T-helper 2 cell treated with Interferon-gamma antibody and Interleukin-4, amounts not matched to agents 5 μg/mL and 100 μg/mL, for 36 hours (primary cell): ENCODE measurements around the gene NCL.

Experiments used
- DNase-seq: peaks from one replicate; pipeline ENCODE4 v3.0.0; 2021; ENCODE audit warnings: low spot score
- H3K27ac Mint-ChIP-seq: one replicate; pipeline ENCODE4 v1.8.0; 2021; ENCODE audit warnings: mild to moderate bottlenecking, mixed read lengths
- H3K27me3 Mint-ChIP-seq: one replicate; pipeline ENCODE4 v1.8.0; 2021; ENCODE audit warnings: low read depth, mixed read lengths
- H3K36me3 Mint-ChIP-seq: one replicate; pipeline ENCODE4 v1.8.0; 2021; ENCODE audit warnings: low read depth, mixed read lengths
- H3K4me1 Mint-ChIP-seq: one replicate; pipeline ENCODE4 v1.8.0; 2021; ENCODE audit warnings: low read depth, mixed read lengths
- H3K4me3 Mint-ChIP-seq: one replicate; pipeline ENCODE4 v1.8.0; 2022; ENCODE audit warnings: mild to moderate bottlenecking, moderate library complexity, mixed read lengths
- H3K9me3 Mint-ChIP-seq: one replicate; pipeline ENCODE4 v1.8.0; 2021; ENCODE audit warnings: mixed read lengths

NCL gene

DNA sequence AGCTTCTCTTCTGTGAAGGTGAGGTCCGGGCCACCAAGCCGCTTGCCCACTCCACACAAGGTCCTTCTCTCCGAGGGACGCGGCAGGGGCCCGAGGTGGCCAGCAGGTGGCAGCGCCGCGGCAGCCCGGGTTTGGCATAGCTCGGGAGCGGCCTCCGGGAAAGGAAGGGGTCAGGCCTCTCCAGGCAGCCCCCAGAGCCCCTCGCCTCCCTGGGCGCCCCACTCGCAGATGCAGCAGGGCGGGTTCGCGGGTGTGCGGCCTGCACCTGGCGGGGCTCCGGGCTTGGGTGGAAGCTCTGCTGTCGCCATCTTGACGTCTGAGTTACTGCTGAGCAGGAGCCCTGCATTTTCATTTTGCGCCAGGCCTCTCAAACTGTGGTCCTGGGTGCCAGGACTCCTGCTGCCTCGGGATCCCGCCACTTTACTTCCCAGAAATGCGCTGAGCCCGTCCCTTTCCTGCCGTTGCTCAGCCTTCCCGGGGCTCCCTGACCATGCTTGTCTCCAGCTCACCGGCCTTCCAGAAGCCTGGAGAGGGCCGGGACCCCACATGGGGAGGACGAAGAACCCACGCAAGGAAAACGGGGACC is 18.6 kb upstream of the NCL start:
- peak overlapping the region; percentile 68 for H3K4me3 Mint-ChIP-seq
- peaks cover under 1% of the 10 kb centered on the region for H3K27me3 Mint-ChIP-seq
- no peaks in the 10 kb centered on the region for H3K9me3 Mint-ChIP-seq
- peaks cover 17% of the 10 kb centered on the region for H3K4me1 Mint-ChIP-seq
- peak overlapping the region; percentile 90 for H3K27ac Mint-ChIP-seq
- H3K36me3 Mint-ChIP-seq: no peaks in the 10 kb centered on the region
- DNase-seq: peak; percentile 69

DNA sequence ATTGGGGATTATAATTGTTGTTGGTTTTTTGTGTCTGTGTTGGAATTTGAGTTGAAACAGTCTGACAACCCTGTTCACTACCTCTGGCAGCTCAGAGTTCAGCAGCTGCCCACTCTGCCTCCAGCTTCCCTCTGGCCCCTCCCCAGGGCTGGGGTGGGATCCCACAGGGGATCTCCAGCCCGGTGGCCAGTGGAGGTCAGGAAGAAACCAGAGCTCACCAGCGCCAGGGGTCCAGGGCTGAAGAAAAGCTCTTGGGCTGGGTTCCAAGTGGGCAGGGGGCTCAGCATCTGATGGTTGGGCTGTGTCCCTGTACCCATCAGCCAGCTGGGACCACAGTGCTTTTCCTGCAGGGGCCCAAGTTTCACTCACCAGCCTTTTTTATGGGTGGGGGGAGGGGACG is 16.5 kb upstream of the NCL start:
- peaks cover 11% of the 10 kb centered on the region for H3K4me1 Mint-ChIP-seq
- no peak overlapping the region for H3K4me3 Mint-ChIP-seq
- no peak for DNase-seq
- peaks cover 5% of the 10 kb centered on the region for H3K27me3 Mint-ChIP-seq
- H3K36me3 Mint-ChIP-seq: no peaks in the 10 kb centered on the region
- no peaks in the 10 kb centered on the region for H3K9me3 Mint-ChIP-seq
- H3K27ac Mint-ChIP-seq: no peak overlapping the region

DNA sequence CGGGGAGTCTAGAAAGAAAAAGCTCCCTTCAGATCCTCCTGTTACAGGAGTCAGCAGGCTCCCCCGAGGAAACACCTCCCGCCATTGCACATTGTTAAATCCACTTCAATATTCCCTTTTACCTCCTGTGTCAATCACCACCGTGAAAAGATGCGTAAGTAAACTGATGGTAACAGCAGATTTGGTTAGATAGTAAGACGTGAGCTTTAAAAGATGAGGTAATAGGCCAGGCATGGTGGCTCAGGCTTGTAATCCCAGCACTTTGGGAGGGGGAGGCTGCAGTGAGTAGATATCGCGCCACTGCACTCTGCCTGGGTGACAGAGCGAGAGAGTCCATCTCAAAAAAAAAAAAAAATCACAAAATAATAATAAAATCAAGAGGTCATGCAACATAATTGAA is 15.2 kb upstream of the NCL start:
- DNase-seq: no peak
- Mint-ChIP-seq H3K27ac (no peak overlapping the region), H3K9me3 (no peaks in the 10 kb centered on the region), H3K27me3 (peaks cover 5% of the 10 kb centered on the region), H3K36me3 (no peaks in the 10 kb centered on the region), H3K4me3 (no peak overlapping the region), H3K4me1 (peaks cover 13% of the 10 kb centered on the region)

DNA sequence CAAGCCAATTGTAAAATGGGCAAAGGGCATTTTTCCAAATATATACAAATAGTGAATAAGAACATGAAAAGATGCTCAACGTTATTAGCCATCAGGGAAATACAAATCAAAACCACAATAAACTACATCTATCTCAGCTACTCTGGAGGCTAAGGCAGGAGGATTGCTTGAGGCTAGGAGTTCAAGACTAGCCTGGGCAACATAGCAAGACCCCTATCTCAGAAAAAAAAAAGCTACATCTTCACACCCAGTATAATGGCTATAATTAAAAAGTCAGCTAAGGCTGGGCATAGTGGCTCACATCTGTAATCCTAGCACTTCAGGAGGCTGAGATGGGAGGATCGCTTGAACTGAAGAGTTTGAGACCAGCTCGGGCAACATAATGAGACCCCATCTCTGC is 12.6 kb upstream of the NCL start:
- Mint-ChIP-seq H3K27ac (no peak overlapping the region), H3K4me3 (no peak overlapping the region), H3K9me3 (no peaks in the 10 kb centered on the region), H3K4me1 (peaks cover 7% of the 10 kb centered on the region), H3K36me3 (no peaks in the 10 kb centered on the region), H3K27me3 (peaks cover 9% of the 10 kb centered on the region)
- no peak for DNase-seq

DNA sequence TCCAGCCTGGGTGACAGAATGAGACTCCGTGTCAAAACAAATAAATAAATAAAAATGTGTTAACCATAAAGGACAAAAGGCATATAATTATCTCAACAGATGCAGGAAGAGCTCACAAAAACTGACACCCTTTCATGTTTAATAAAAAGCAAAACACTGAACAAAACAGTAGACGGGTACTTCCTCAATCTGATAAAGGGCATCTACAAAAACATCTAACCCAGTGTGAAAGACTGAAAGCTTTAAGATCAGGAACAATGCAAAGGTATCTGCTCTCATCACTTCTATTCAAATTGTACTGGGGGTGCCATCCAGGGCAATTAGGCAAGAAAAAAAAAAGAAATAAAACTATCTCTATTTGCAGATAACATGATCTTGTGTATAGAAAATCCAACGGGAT is 11.7 kb upstream of the NCL start:
- no peak overlapping the region for H3K27ac Mint-ChIP-seq
- H3K4me1 Mint-ChIP-seq: peaks cover 7% of the 10 kb centered on the region
- H3K27me3 Mint-ChIP-seq: peaks cover 9% of the 10 kb centered on the region
- no peaks in the 10 kb centered on the region for H3K36me3 Mint-ChIP-seq
- H3K4me3 Mint-ChIP-seq: no peak overlapping the region
- no peaks in the 10 kb centered on the region for H3K9me3 Mint-ChIP-seq
- no peak for DNase-seq

DNA sequence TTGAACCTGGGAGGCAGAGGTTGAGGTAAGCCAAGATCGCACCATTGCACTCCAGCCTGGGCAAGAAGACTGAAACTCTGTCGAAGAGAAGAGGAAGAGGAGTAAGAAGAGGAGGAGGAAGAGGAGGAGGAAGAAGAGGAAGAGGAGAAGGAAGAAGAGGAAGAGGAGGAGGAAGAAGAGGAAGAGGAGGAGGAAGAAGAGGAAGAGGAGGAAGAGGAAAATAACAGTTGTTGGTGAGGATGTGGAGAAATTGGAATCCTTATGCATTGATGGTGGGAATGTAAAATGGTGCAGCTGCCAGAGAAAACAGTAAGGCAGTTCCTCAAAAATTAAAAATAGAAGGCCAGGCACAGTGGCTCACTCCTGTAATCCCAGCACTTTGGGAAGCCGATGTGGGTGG is 8.5 kb upstream of the NCL start:
- Mint-ChIP-seq H3K36me3 (no peaks in the 10 kb centered on the region), H3K4me1 (peaks cover 13% of the 10 kb centered on the region), H3K9me3 (no peaks in the 10 kb centered on the region), H3K27ac (no peak overlapping the region), H3K4me3 (no peak overlapping the region), H3K27me3 (peaks cover 10% of the 10 kb centered on the region)
- DNase-seq: no peak

DNA sequence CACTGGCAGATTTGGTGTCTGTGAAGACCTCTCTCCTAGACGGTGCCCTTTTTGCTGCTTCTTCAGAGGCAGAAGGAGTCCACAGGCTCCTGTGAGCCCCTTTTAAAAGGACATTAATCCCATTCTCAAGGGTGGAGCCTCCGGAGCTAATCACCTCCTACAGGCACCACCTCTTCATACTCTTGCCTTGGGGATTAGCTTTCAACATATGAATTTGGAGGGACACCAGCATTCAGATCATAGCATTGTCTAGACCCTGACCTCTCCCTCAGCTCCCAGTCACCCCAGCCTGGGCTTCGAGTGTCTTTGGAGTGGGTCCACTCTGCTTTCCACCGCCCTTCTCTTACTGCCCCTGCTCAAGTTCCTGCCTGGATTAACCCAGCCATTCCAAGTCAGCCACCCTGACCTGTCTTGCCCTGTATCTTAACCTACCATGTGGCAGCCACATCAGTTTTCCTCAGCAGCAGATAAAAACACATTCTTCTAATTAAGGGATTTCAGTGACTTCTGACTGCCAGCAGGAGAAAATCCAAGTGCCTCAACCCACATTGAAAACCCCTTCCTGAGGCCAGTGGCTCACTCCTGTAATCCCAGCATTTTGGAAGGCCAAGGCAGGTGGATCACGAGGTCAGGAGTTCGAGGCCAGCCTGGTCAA is 6.1 kb upstream of the NCL start:
- no peak for DNase-seq
- H3K27ac Mint-ChIP-seq: no peak overlapping the region

DNA sequence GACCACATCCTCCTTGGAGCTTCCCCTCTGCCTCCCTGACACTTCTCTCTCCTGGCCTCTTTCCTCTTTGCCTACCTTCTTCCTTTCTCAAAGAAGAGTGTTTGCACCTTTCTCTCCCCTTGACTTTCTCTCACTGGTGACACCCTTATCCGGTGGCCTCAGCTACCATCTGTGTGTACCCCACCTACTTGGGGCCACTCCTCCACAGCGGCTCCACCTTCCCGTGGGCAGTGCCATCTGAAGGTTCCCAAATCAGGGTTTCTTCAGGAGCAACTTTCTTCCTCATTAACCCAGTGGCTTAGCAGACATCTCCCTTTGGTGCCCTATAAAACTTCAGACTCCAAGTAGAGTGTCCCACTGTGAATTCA is 5.3 kb upstream of the NCL start:
- Mint-ChIP-seq H3K9me3 (no peaks in the 10 kb centered on the region), H3K27ac (no peak overlapping the region), H3K36me3 (no peaks in the 10 kb centered on the region), H3K4me1 (peaks cover 9% of the 10 kb centered on the region), H3K4me3 (no peak overlapping the region), H3K27me3 (peaks cover 7% of the 10 kb centered on the region)
- no peak for DNase-seq

More for the DNA sequence above, 6.1 kb upstream of the NCL start:
- H3K27me3 Mint-ChIP-seq: peaks cover 7% of the 10 kb centered on the region
- H3K4me3 Mint-ChIP-seq: no peak overlapping the region
- no peaks in the 10 kb centered on the region for H3K9me3 Mint-ChIP-seq
- H3K4me1 Mint-ChIP-seq: peaks cover 7% of the 10 kb centered on the region
- H3K36me3 Mint-ChIP-seq: no peaks in the 10 kb centered on the region

DNA sequence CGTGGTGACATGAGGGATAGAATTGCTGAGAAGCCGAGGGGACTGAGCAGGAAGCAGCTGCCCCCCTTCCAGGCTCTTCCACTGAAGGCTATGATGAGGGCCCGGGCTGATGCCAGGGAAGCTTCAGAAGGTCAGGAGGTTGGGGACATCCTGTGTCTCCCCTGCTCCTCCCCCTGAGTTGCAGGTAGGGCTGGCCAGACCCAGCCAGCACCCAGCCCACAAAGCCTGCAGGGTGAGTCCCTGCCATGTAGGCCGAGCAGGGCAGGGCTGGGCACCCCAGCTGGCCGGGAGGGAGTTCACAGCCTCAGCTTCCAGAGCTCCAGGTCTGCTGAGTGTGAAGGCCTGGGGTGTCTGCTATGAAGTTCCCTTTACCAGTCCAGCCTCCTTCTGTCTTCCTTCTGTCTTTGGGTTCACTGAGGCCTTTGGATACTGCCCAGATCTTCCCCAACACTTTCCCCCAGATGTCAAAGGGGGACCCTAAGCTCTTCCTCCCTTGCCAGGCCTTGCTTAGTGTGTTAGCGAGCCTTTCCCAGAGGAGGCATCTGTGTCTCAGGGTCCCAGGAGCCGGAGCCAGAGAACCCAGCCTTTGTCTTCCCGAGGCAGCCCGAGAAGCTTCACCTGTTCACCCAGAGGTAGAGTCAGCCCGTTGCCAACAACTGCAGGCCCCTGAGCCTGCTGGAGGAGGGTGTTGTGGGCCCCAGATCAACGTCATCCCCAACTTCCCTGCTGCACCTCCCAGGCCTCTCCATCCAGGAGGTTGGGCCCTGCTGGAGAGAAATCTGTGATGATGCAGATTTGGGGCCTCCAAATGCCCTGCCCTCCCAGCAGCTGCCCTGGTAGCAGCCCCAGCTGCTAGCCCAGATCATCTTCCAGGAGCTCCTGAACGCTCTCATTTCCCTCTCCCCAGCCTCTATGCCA is 3.6 kb upstream of the NCL start:
- no peak overlapping the region for H3K27ac Mint-ChIP-seq

DNA sequence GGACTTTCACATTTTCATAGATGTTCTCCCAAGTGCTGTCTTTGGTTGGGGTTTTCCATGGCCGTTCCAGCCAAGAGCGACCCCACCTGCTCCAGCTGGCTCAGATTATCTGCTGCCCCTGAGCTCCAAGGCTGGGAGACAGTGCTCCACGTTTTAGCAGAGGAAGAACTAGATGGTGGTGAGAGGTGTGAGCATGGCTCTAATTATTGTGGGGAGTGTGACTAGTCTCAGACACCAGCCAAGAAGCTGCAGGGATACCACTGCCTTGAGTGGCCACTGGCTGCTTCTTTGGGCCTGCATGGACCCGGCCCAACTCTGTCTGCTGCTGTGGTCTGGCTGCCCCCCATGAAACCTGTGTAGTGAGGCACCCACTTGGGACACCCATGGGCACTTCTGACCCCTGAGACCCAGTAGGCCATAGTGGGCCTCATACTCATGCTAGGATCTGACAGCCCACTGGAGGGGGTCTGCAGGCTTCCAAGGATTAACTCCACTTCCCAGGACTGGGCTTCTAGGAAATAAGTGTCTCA is 2.8 kb upstream of the NCL start:
- no peak for DNase-seq
- Mint-ChIP-seq H3K36me3 (peaks cover 18% of the 10 kb centered on the region), H3K27me3 (peaks cover 3% of the 10 kb centered on the region), H3K4me1 (peaks cover 24% of the 10 kb centered on the region), H3K4me3 (no peak overlapping the region), H3K27ac (no peak overlapping the region), H3K9me3 (no peaks in the 10 kb centered on the region)

More for the DNA sequence above, 3.6 kb upstream of the NCL start:
- Mint-ChIP-seq H3K27me3 (peaks cover 7% of the 10 kb centered on the region), H3K4me3 (no peak overlapping the region), H3K36me3 (peaks cover 10% of the 10 kb centered on the region), H3K9me3 (no peaks in the 10 kb centered on the region), H3K4me1 (peaks cover 16% of the 10 kb centered on the region)
- no peak for DNase-seq

DNA sequence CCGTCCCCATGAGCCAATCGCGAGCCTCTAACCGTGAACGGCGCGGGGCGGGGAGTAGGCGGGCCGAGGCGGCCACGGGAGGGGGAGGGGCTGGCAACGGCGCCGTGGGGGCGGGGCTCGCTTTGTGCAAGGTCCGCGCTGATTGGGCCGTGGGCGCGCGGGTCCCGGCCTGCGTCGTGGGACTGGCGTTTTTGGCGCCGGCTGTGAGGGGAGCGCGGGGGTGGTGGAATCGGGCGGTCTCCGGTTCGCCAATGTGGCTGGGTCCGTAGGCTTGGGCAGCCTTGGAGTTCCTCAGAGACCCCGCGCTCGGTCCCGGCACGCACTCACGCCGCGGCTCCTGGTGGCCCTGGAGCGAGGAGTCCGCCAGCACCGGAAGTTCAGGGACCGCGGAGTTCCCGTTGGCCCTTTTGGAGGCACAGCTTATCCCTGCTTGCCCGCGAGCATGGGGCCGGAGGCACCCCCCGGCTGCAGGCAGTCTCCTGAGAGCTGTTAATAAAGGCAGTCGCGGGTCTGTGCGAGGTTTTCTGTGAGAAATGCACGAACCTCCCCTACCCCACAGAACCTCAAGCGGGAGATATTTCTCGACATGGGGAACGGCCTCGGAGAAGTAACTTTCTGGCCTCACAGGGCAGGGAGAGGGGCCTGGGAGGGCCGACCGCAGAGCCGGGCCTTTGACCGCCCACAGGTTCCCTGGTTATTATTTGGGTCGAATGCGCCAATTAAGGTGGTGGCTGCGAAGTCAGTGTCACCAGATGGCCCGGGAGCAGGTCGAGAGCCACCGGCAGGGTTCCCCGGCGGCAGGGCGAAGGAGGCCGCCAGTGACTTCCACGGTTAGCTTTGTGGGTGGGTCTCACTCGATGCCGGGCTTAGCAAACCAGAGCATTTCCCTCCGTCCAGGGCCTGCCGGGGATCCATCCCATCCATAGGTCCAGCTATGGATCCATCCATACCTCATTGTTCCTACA is 574 bp upstream of the NCL start:
- Mint-ChIP-seq H3K9me3 (no peaks in the 10 kb centered on the region), H3K27ac (peak overlapping the region; percentile 99), H3K36me3 (peaks cover 37% of the 10 kb centered on the region), H3K27me3 (no peaks in the 10 kb centered on the region), H3K4me1 (peaks cover 39% of the 10 kb centered on the region), H3K4me3 (peak overlapping the region; percentile 96)
- peak; percentile 96 for DNase-seq

DNA sequence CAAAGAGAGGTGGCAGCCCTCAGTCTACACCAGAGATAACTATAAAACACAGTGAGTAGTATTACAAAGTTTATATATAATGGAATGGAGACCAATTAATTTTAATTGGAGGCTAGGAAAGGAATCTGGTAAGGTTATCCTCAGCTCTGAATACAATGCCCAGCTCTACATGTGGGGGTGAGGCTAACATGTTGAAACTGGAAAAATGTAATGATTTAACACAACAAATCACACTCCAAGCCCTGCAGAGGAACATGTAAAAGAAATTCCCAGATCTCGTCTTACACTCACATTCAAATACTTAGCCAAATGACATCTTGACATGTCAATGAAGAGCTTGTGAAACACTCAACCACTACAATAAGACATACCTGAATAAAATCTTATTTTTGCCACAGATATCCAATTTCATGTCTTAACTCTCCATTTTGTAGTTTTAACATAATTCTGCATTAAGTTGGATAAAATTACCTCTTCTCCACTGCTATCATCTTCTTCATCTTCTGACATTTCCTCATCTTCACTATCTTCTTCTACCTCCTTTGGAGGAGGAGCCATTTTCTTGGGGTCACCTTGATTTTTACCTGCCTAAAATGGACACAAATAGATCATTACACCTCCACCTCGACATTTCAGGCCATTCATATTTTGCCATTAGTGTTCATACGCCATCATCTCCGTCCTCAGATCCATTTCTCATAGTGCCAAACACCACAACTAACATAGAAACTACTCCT is 1.4 kb downstream of the NCL start:
- Mint-ChIP-seq H3K27me3 (no peaks in the 10 kb centered on the region), H3K36me3 (peaks cover 53% of the 10 kb centered on the region), H3K4me1 (peaks cover 39% of the 10 kb centered on the region), H3K27ac (peak overlapping the region; percentile 99), H3K4me3 (peak overlapping the region; percentile 96), H3K9me3 (no peaks in the 10 kb centered on the region)
- no peak for DNase-seq

DNA sequence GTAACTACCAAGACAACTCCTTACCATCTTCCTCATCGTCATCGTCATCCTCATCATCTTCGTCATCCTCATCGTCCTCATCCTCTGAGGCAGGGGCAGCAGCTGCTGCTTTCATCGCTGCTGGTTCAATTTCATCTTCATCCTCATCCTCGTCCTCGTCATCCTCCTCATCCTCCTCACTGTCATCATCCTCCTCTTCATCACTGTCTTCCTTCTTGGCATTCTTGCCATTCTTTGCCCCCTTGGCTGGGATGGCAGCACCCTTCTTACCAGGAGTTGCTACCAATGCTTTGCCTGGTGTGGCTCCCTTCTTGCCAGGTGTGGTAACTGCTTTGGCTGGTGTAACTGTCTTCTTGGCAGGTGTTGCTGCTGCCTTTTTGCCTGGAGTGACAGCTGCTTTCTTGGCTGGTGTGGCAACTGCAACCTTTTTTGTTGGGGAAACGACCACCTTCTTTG is 2.7 kb downstream of the NCL start:
- Mint-ChIP-seq H3K27ac (peak overlapping the region; percentile 53), H3K27me3 (no peaks in the 10 kb centered on the region), H3K36me3 (peaks cover 66% of the 10 kb centered on the region), H3K4me3 (peak overlapping the region; percentile 96), H3K4me1 (peaks cover 39% of the 10 kb centered on the region), H3K9me3 (no peaks in the 10 kb centered on the region)
- DNase-seq: no peak
